Measurements from ENCODE around the gene YJU2.

The YJU2 gene

GRCh38 chr19:4246767-4247593 is at the start of gene YJU2:
TSS of gene YJU2 (plus strand) at chr19:4247080. CDS start at chr19:4247147, 67 bp downstream.
- H3K4me1 ChIP-seq (ENCODE audit: insufficient read depth, low read length), result peaks cover 19% of the 10 kb centered on the region
- peak within 1 kb of the TSS; percentile 95 for H3K27ac ChIP-seq (ENCODE audit: low read length)
- H2AFZ ChIP-seq (ENCODE audit: low read depth, low read length), result peak within 1 kb of the TSS; percentile 85
- H4K20me1 ChIP-seq (ENCODE audit: insufficient read depth, low read length), result peaks cover 13% of the 10 kb centered on the region; the same call in 1 of the 2 replicates
- H3K4me2 ChIP-seq (ENCODE audit: insufficient read depth, low read length), result peak within 1 kb of the TSS; percentile 72
- DNase-seq (peak; percentile 100), ATAC-seq (ENCODE audit: insufficient read depth, low read depth) (peak; percentile 92)
- peak within 1 kb of the TSS; percentile 20 to 64; a peak in 3 of 4 replicates for H3K4me3 ChIP-seq (ENCODE audit: low read depth in 1 of 2, low read length in 2 of 2)
- peaks cover 19% of the 10 kb centered on the region for H3K79me2 ChIP-seq (ENCODE audit: insufficient read depth, low read length)
- peaks cover 38% of the 10 kb centered on the region for H3K36me3 ChIP-seq (ENCODE audit: insufficient read depth, low read length)
- peak within 1 kb of the TSS; percentile 62 for H3K9ac ChIP-seq (ENCODE audit: low read depth, low read length)
- no peaks in the 10 kb centered on the region for H3K27me3 ChIP-seq (ENCODE audit: insufficient read depth, low read length, poor library complexity)
- no peak for TF ChIP-seq EZH2 (IDR thresholded peaks at IDR 0.05; ENCODE audit: borderline replicate concordance, low read depth, low read length, severe bottlenecking)
- TF ChIP-seq CTCF (IDR thresholded peaks at IDR 0.05; ENCODE audit: borderline replicate concordance, extremely low read depth, low read length, poor library complexity, severe bottlenecking), result peak; percentile 69
- H3K9me3 ChIP-seq (ENCODE audit: insufficient read depth, low read length, severe bottlenecking), result no peaks in the 10 kb centered on the region

DNA sequence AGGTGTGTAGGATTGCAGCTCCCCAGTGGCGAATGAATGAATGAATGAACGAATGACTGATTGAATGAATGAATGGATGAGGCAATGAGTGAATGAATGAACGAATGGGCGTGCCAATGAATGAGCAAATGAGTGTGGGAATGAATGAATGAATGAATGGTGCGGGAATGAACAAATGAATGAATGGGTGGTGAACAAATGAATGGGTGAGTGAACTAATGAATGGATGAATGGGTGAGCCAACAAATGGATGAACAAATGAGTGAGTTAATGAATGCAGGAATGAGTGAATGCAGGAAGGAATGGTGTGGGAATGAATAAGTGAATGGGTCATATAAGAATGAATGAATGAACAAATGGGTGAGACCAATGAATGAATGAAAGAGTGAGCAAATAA is 49.7 kb upstream of the YJU2 start:
- no peak for TF ChIP-seq CTCF (IDR thresholded peaks at IDR 0.05; ENCODE audit: borderline replicate concordance, extremely low read depth, low read length, poor library complexity, severe bottlenecking)
- no peak overlapping the region for H3K9ac ChIP-seq (ENCODE audit: low read depth, low read length)
- H3K4me2 ChIP-seq (ENCODE audit: insufficient read depth, low read length), result no peak overlapping the region
- no peaks in the 10 kb centered on the region for H4K20me1 ChIP-seq (ENCODE audit: insufficient read depth, low read length)
- H3K4me3 ChIP-seq (ENCODE audit: low read depth in 1 of 2, low read length in 2 of 2), result no peak overlapping the region
- DNase-seq, result no peak
- H3K36me3 ChIP-seq (ENCODE audit: insufficient read depth, low read length), result no peaks in the 10 kb centered on the region
- no peaks in the 10 kb centered on the region for H3K4me1 ChIP-seq (ENCODE audit: insufficient read depth, low read length)
- H2AFZ ChIP-seq (ENCODE audit: low read depth, low read length), result no peak overlapping the region
- no peaks in the 10 kb centered on the region for H3K9me3 ChIP-seq (ENCODE audit: insufficient read depth, low read length, severe bottlenecking)
- no peaks in the 10 kb centered on the region for H3K27me3 ChIP-seq (ENCODE audit: insufficient read depth, low read length, poor library complexity)
- no peak overlapping the region for H3K27ac ChIP-seq (ENCODE audit: low read length)
- H3K79me2 ChIP-seq (ENCODE audit: insufficient read depth, low read length), result no peaks in the 10 kb centered on the region
- no peak for ATAC-seq (ENCODE audit: insufficient read depth, low read depth)

- Histone ChIP-seq H4K20me1 (ENCODE audit: insufficient read depth, low read length) (no peaks in the 10 kb centered on the region), H2AFZ (ENCODE audit: low read depth, low read length) (no peak overlapping the region), H3K36me3 (ENCODE audit: insufficient read depth, low read length) (no peaks in the 10 kb centered on the region), H3K9ac (ENCODE audit: low read depth, low read length) (no peak overlapping the region), H3K27me3 (ENCODE audit: insufficient read depth, low read length, poor library complexity) (no peaks in the 10 kb centered on the region), H3K9me3 (ENCODE audit: insufficient read depth, low read length, severe bottlenecking) (no peaks in the 10 kb centered on the region), H3K4me1 (ENCODE audit: insufficient read depth, low read length) (no peaks in the 10 kb centered on the region), H3K27ac (ENCODE audit: low read length) (no peak overlapping the region), H3K79me2 (ENCODE audit: insufficient read depth, low read length) (no peaks in the 10 kb centered on the region), H3K4me2 (ENCODE audit: insufficient read depth, low read length) (no peak overlapping the region), H3K4me3 (ENCODE audit: low read depth in 1 of 2, low read length in 2 of 2) (no peak overlapping the region)
- ATAC-seq (ENCODE audit: insufficient read depth, low read depth), result no peak
- TF ChIP-seq EZH2 (IDR thresholded peaks at IDR 0.05; ENCODE audit: borderline replicate concordance, low read depth, low read length, severe bottlenecking) (no peak), CTCF (IDR thresholded peaks at IDR 0.05; ENCODE audit: borderline replicate concordance, extremely low read depth, low read length, poor library complexity, severe bottlenecking) (no peak)
- no peak for DNase-seq
Observed at GRCh38 chr19:4197625-4198466, 49.0 kb upstream of the YJU2 start.
